WTC11 (cell line): ENCODE data around the gene MUC4.
A peak's percentile ranks its signal among the peaks of the same experiment; 100 is the strongest.

ENCODE experiments used
- CBFB ChIP-seq: sonication (generic); formaldehyde crosslinking; IDR thresholded peaks from 2 replicates; pipeline ENCODE4 v1.8.1; 2022; ENCODE audit warnings: mild to moderate bottlenecking, low read depth, missing genetic modification reagents
- CREB1 ChIP-seq: sonication (generic); formaldehyde crosslinking; IDR thresholded peaks from 2 replicates; pipeline ENCODE4 v1.8.0; 2023; ENCODE audit warnings: mild to moderate bottlenecking, missing genetic modification reagents
- FOXK1 ChIP-seq: sonication (generic); formaldehyde crosslinking; IDR thresholded peaks from 2 replicates; pipeline ENCODE4 v1.8.0; 2022; ENCODE audit warnings: mild to moderate bottlenecking, moderate library complexity, missing genetic modification reagents
- GTF2I ChIP-seq: fragments of 250-450 bp; sonication (Bioruptor Pico); conservative IDR thresholded peaks from 2 replicates; pipeline ENCODE4 v1.4.0; 2021; ENCODE audit warnings: mild to moderate bottlenecking
- MYBL2 ChIP-seq: sonication (generic); formaldehyde crosslinking; IDR thresholded peaks from 2 replicates; pipeline ENCODE4 v1.8.1; 2023; ENCODE audit warnings: mild to moderate bottlenecking, moderate library complexity, missing genetic modification reagents
- NFE2L1 ChIP-seq: sonication (generic); formaldehyde crosslinking; IDR thresholded peaks from 2 replicates; pipeline ENCODE4 v1.8.1; 2023; ENCODE audit warnings: missing genetic modification reagents
- TCF7 ChIP-seq: sonication (generic); formaldehyde crosslinking; IDR thresholded peaks from 2 replicates; pipeline ENCODE4 v1.8.0; 2022; ENCODE audit warnings: mild to moderate bottlenecking, low read depth, missing genetic modification reagents, moderate library complexity
- ZNF138 ChIP-seq: sonication (generic); formaldehyde crosslinking; conservative IDR thresholded peaks from 2 replicates; pipeline ENCODE4 v1.8.1; 2022; ENCODE audit warnings: mild to moderate bottlenecking, moderate library complexity, missing genetic modification reagents
- ZNF232 ChIP-seq: sonication (generic); formaldehyde crosslinking; IDR thresholded peaks from 2 replicates; pipeline ENCODE4 v1.8.0; 2022; ENCODE audit warnings: mild to moderate bottlenecking, missing genetic modification reagents
- ZNF263 ChIP-seq: sonication (generic); formaldehyde crosslinking; IDR thresholded peaks from 2 replicates; pipeline ENCODE4 v1.8.1; 2022; ENCODE audit warnings: low read depth, mild to moderate bottlenecking, moderate library complexity, missing genetic modification reagents
- ZNF512 ChIP-seq: sonication (generic); formaldehyde crosslinking; IDR thresholded peaks from 2 replicates; pipeline ENCODE4 v1.8.1; 2022; ENCODE audit warnings: missing genetic modification reagents, borderline replicate concordance
- TF ChIP-seq, protein P1 (sequence below): fragments of 200-600 bp; IDR thresholded peaks from 2 replicates; pipeline ENCODE4 v1.8.0; 2022; ENCODE audit warnings: antibody characterized with exemption
- TF ChIP-seq, protein P2 (sequence below): sonication (generic); formaldehyde crosslinking; IDR thresholded peaks from 2 replicates; pipeline ENCODE4 v1.8.0; 2022; ENCODE audit warnings: mild to moderate bottlenecking, missing genetic modification reagents
- TF ChIP-seq, protein P3 (sequence below): sonication (generic); formaldehyde crosslinking; IDR thresholded peaks from 2 replicates; pipeline ENCODE4 v1.8.0; 2022; ENCODE audit warnings: mild to moderate bottlenecking, missing genetic modification reagents

- TF ChIP-seq, protein P1, sequence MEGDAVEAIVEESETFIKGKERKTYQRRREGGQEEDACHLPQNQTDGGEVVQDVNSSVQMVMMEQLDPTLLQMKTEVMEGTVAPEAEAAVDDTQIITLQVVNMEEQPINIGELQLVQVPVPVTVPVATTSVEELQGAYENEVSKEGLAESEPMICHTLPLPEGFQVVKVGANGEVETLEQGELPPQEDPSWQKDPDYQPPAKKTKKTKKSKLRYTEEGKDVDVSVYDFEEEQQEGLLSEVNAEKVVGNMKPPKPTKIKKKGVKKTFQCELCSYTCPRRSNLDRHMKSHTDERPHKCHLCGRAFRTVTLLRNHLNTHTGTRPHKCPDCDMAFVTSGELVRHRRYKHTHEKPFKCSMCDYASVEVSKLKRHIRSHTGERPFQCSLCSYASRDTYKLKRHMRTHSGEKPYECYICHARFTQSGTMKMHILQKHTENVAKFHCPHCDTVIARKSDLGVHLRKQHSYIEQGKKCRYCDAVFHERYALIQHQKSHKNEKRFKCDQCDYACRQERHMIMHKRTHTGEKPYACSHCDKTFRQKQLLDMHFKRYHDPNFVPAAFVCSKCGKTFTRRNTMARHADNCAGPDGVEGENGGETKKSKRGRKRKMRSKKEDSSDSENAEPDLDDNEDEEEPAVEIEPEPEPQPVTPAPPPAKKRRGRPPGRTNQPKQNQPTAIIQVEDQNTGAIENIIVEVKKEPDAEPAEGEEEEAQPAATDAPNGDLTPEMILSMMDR = no peak
- TF ChIP-seq, protein P2, sequence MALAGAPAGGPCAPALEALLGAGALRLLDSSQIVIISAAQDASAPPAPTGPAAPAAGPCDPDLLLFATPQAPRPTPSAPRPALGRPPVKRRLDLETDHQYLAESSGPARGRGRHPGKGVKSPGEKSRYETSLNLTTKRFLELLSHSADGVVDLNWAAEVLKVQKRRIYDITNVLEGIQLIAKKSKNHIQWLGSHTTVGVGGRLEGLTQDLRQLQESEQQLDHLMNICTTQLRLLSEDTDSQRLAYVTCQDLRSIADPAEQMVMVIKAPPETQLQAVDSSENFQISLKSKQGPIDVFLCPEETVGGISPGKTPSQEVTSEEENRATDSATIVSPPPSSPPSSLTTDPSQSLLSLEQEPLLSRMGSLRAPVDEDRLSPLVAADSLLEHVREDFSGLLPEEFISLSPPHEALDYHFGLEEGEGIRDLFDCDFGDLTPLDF = no peak
- TF ChIP-seq ZNF512 (no peak), ZNF138 (CRISPR knock-in tag) (no peak), GTF2I (CRISPR knock-in tag) (no peak), ZNF232 (CRISPR knock-in tag) (no peak), MYBL2 (no peak), FOXK1 (no peak), CBFB (CRISPR knock-in tag) (no peak), CREB1 (CRISPR knock-in tag) (no peak), TCF7 (CRISPR knock-in tag) (no peak), ZNF263 (CRISPR knock-in tag) (no peak), NFE2L1 (CRISPR knock-in tag) (peak; percentile 45; the same call in 1 of the 2 replicates)
- TF ChIP-seq, protein P3, sequence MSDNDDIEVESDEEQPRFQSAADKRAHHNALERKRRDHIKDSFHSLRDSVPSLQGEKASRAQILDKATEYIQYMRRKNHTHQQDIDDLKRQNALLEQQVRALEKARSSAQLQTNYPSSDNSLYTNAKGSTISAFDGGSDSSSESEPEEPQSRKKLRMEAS = no peak
Measured at GRCh38 chr3:195697582-195698324, 114.0 kb downstream of the MUC4 start.
